GM12873 (cell line): ENCODE results near the gene RNF123.

ENCODE experiments used
- TF ChIP-seq, protein P1 (sequence below): IDR thresholded peaks from 2 replicates; pipeline ENCODE4 v1.5.1; 2012; ENCODE audit warnings: low read depth, mild to moderate bottlenecking, moderate library complexity, low read length, control low read depth; ENCODE audit not compliant: insufficient read depth; ENCODE audit errors: missing control alignments

RNF123 gene

DNA sequence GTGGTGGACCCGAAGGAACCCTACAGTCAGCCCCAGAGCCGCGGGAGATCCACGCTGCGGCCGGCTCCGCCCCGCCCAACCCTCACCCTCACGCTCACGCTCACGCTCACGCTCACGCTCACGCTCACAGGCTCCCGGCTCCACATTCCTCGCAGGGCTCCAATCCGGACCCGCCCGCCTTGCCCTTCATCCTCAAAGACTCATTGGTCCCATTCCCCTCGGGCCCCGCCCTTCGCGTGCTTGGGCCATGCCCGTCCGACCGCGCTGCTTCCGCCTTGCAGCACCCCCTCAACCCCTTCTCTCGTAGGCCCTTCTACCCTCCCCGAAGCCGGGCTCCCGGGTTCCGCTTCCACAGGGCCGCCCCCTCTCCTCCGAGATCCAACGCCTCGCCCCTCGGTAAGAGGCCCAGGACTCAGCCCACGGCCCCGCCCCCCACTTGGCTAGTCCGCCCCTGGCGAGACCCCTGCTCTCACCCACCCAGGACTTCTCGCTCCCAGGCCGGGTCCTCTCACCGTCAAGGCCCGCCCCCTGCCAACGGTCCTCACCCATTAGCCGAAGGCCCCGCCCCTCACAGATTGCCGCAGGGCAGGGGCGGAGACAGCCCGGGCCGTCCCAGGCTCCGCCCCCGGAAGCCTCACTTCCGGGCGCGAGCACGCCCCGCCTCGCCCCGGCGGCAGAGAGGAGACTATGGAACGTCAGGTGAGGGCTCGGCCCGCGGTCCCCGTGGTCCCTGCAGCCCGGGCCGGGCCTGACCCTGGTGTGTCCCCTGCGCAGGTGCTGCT is 15.5 kb upstream of the RNF123 start, which contains the start of gene APEH:
TSS of gene APEH (plus strand) at position 637 of the 782 bp plus-strand sequence. CDS start at position 688, 51 bp downstream.
- TF ChIP-seq, protein P1, sequence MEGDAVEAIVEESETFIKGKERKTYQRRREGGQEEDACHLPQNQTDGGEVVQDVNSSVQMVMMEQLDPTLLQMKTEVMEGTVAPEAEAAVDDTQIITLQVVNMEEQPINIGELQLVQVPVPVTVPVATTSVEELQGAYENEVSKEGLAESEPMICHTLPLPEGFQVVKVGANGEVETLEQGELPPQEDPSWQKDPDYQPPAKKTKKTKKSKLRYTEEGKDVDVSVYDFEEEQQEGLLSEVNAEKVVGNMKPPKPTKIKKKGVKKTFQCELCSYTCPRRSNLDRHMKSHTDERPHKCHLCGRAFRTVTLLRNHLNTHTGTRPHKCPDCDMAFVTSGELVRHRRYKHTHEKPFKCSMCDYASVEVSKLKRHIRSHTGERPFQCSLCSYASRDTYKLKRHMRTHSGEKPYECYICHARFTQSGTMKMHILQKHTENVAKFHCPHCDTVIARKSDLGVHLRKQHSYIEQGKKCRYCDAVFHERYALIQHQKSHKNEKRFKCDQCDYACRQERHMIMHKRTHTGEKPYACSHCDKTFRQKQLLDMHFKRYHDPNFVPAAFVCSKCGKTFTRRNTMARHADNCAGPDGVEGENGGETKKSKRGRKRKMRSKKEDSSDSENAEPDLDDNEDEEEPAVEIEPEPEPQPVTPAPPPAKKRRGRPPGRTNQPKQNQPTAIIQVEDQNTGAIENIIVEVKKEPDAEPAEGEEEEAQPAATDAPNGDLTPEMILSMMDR: no peak

DNA sequence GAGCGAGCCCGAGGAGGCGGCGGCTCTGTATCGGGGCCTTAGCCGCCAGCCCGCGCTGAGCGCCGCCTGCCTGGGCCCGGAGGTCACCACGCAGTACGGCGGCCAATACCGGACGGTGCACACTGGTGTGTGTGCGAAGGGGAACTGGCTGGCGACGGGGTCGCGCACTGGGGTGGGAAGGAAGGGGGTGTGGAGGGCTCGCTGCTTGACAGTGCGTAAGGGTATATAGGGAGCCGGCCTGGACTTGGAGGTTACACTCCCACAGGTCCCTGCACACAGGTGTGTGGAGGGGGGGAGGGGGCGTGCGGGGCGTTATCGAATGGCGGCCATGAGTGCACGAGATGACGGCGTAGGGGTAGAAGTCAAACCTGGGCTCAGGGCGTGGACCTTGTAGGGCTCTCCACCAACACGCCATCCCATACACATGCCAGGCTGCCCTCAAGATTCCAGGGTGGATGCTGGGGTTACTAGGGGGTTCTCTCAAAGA is 14.8 kb upstream of the RNF123 start:
- TF ChIP-seq, protein P1: peak; percentile 2

DNA sequence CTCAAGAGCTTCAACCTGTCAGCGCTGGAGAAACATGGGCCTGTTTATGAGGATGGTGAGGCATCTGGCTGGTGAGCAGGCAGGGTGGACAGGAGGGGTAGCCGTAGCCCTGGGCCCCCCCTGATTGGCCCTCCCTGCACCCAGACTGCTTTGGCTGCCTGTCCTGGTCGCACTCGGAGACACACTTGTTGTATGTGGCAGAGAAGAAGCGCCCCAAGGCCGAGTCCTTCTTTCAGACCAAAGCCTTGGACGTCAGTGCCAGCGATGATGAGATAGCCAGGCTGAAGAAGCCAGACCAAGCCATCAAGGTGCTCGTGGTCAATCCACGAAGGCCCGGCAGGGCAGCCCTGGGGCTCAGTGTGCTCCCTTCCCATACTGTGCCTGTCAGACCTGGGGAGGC is 13.4 kb upstream of the RNF123 start:
- TF ChIP-seq, protein P1: no peak

DNA sequence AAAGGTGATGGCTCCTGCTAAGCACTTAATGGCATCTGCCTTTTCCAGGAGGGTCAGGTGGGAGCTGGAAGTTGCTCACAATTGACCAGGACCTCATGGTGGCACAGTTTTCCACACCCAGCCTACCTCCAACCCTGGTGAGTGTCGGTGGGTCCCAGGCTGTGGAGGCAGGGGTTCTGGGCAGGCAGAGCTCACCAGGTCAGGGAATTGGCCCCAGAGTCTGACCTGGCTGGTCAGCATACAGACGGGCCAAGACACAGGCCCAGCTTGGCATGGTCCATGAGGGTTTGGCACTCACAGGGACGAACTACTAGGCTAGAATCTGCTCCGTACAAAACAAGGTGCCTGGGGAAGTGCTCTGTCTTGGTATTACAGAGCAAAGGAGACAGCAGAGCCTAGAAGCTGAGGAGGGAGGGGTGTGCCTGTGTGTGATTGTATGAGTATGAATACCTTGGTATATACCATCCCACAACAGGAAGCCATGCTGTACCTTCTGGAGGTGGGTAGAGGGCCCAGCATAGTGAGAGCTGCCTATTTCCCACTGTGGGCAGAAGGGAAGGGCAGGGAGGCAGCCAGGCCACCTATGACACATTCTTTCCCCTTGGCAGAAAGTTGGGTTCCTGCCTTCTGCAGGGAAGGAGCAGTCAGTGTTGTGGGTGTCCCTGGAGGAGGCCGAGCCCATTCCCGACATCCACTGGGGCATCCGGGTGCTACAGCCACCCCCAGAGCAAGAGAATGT is 8.7 kb upstream of the RNF123 start:
- TF ChIP-seq, protein P1: no peak

DNA sequence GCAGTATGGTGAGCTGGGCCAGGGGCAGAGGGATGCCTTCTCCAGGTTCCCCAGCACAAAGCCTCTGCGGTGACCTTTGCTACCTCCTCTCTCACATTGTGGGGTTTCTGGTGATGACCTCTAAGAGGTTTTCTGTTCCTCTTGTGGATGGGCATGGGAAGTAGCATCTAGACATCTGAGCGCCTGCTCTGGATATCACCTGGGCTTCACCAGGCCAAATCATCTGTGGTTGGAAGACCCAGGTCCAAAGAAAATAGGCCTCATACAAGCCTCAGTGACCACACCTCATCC is 8.2 kb upstream of the RNF123 start:
- TF ChIP-seq, protein P1: no peak

DNA sequence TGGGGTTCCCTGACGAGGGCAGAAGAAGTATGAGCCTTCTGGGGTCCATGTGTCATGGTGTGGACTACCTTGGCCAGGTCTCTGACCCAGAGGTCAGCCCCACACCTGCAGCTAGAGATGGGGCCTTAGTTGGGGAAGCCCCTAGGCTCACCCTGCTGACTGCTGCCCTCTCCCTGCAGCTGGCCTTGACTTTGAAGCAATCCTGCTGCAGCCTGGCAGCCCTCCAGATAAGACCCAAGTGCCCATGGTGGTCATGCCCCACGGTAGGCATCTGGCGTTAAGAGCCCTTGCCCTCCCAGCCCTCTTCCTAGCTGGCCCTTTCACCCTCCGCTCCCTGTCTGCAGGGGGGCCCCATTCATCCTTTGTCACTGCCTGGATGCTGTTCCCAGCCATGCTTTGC is 7.8 kb upstream of the RNF123 start:
- TF ChIP-seq, protein P1: no peak

DNA sequence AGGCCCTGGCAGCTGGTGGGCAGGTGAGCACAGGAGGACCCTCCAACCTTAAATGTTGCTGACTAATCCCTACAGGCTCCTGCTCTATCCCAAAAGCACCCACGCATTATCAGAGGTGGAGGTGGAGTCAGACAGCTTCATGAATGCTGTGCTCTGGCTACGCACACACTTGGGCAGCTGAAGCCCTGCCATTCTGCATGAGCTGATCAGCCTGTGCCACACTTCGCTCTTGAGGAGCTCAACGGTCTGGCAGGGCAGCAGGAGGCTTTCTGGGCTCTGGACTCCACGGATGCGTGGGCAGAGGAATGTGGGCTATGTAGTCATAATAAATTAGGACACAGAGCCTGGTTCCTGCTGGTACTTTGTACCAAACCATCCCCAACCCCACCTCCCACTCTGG is 6.2 kb upstream of the RNF123 start:
- TF ChIP-seq, protein P1: no peak
